GM18867 (cell line): ENCODE data around the gene CYREN.
A peak's percentile ranks its signal among the peaks of the same experiment; 100 is the strongest.
"Not testable (repeated sequence)": the region's sequence is repeated elsewhere in the genome, so short reads cannot be mapped to it uniquely, and the experiment has no call there.

Experiments used
- ATAC-seq: cut with Tn5 transposase; IDR thresholded peaks from one replicate; pipeline ENCODE4 v1.9.1; 2021; ENCODE audit warnings: mild to moderate bottlenecking, moderate library complexity; ENCODE audit not compliant: unreplicated experiment

Gene CYREN

GRCh38 chr7:135170274-135170997 is at the start of gene CYREN:
CYREN (minus strand) TSS chr7:135170707; CDS start chr7:135168922, 1,785 bp downstream.
- peak; percentile 81 for ATAC-seq

- no peak for ATAC-seq
Measured at GRCh38 chr7:135217645-135218509, 47.4 kb upstream of the CYREN start.

- ATAC-seq: no peak
Measured at GRCh38 chr7:135215698-135216097, 45.2 kb upstream of the CYREN start.

GRCh38 chr7:135215180-135215579 is 44.7 kb upstream of the CYREN start:
- no peak for ATAC-seq

- ATAC-seq: no peak
Measured at GRCh38 chr7:135213831-135214230, 43.3 kb upstream of the CYREN start.

- ATAC-seq: not testable (repeated sequence)
Measured at GRCh38 chr7:135211946-135212685, 41.6 kb upstream of the CYREN start.

- ATAC-seq: peak; percentile 75
Measured at GRCh38 chr7:135211179-135211945, 40.9 kb upstream of the CYREN start, which contains the start of gene WDR91. WDR91 (minus strand) TSS chr7:135211526; CDS start chr7:135211502, 24 bp downstream.

GRCh38 chr7:135210888-135211178 is 40.3 kb upstream of the CYREN start:
- ATAC-seq: no peak

GRCh38 chr7:135209225-135209834 is 38.8 kb upstream of the CYREN start:
- no peak for ATAC-seq

- no peak for ATAC-seq
Measured at GRCh38 chr7:135208102-135208793, 37.7 kb upstream of the CYREN start.

GRCh38 chr7:135207406-135208101 is 37.0 kb upstream of the CYREN start:
- peak; percentile 16 for ATAC-seq

- peak; percentile 30 for ATAC-seq
Measured at GRCh38 chr7:135206941-135207391, 36.5 kb upstream of the CYREN start.

GRCh38 chr7:135205850-135206249 is 35.3 kb upstream of the CYREN start:
- no peak for ATAC-seq

- ATAC-seq: no peak
Measured at GRCh38 chr7:135204876-135205275, 34.4 kb upstream of the CYREN start.

- ATAC-seq: no peak
Measured at GRCh38 chr7:135204341-135204749, 33.8 kb upstream of the CYREN start.

GRCh38 chr7:135201350-135201749 is 30.8 kb upstream of the CYREN start:
- no peak for ATAC-seq

GRCh38 chr7:135200821-135201331 is 30.4 kb upstream of the CYREN start:
- no peak for ATAC-seq

- ATAC-seq: no peak
Measured at GRCh38 chr7:135199439-135199838, 28.9 kb upstream of the CYREN start.
